IMR-90 (cell line): ENCODE data around the gene ISM2.

Source experiments
- BHLHE40 ChIP-seq: fragments of 150-350 bp; IDR thresholded peaks from 2 replicates; pipeline ENCODE4 v1.6.1; 2016; ENCODE audit warnings: mild to moderate bottlenecking, low read depth, low read length
- CTCF ChIP-seq: conservative IDR thresholded peaks from 2 replicates; pipeline ENCODE4 v1.5.1; 2012; ENCODE audit warnings: mild to moderate bottlenecking, low read depth, low read length, improper control_type of control experiment
- MXI1 ChIP-seq: IDR thresholded peaks from 2 replicates; pipeline ENCODE4 v1.6.1; 2012; ENCODE audit warnings: low read depth, mild to moderate bottlenecking, low read length, moderate library complexity, borderline replicate concordance
- POLR2A ChIP-seq: IDR thresholded peaks from 2 replicates; pipeline ENCODE4 v1.6.1; 2012; ENCODE audit warnings: mild to moderate bottlenecking, low read depth, low read length
- RAD21 ChIP-seq: IDR thresholded peaks from 2 replicates; pipeline ENCODE4 v1.6.1; 2012; ENCODE audit warnings: low read length, improper control_type of control experiment
- SMC3 ChIP-seq: fragments of 150-350 bp; IDR thresholded peaks from 2 replicates; pipeline ENCODE4 v1.6.1; 2016; ENCODE audit warnings: low read depth, mild to moderate bottlenecking, antibody characterized with exemption, low read length, moderate library complexity

GRCh38 chr14:77485901-77486678 lies 12.5 kb downstream of the ISM2 start:
- no peak for TF ChIP-seq CTCF
- no peak for TF ChIP-seq BHLHE40
- no peak for TF ChIP-seq POLR2A
- TF ChIP-seq MXI1: no peak
- TF ChIP-seq RAD21: no peak
- TF ChIP-seq SMC3: no peak
